ACC112 (cell line): ENCODE data around the gene LRRC27.

Source experiments
- H2AFZ ChIP-seq: fragments of 200-600 bp; sonication (generic); one replicate; pipeline ENCODE4 v1.6.0; 2017; ENCODE audit warnings: antibody characterized with exemption, low read length; ENCODE audit not compliant: unreplicated experiment
- H3K27ac ChIP-seq: fragments of 200-600 bp; sonication (generic); 2 replicates; pipeline ENCODE4 v1.5.1; 2014; ENCODE audit warnings: low read depth, mild to moderate bottlenecking, antibody characterized with exemption, low read length, moderate library complexity
- H3K27me3 ChIP-seq: fragments of 200-600 bp; sonication (generic); 2 replicates; pipeline ENCODE4 v1.6.1; 2014; ENCODE audit warnings: mild to moderate bottlenecking, antibody characterized with exemption, low read length, moderate library complexity, mixed read lengths; ENCODE audit not compliant: insufficient read depth
- H3K36me3 ChIP-seq: fragments of 200-600 bp; sonication (generic); 2 replicates; pipeline ENCODE4 v1.6.1; 2016; ENCODE audit warnings: mild to moderate bottlenecking, antibody characterized with exemption, low read length, moderate library complexity, mixed read lengths; ENCODE audit not compliant: insufficient read depth
- H3K4me1 ChIP-seq: fragments of 200-600 bp; sonication (generic); one replicate; pipeline ENCODE4 v1.6.1; 2016; ENCODE audit warnings: low read length, mixed read lengths; ENCODE audit not compliant: insufficient read depth, unreplicated experiment, control insufficient read depth
- H3K4me3 ChIP-seq: fragments of 200-600 bp; sonication (generic); 2 replicates; pipeline ENCODE4 v1.5.1; 2014; ENCODE audit warnings: mild to moderate bottlenecking, low read depth, low read length
- H3K79me2 ChIP-seq: fragments of 200-600 bp; sonication (generic); one replicate; pipeline ENCODE4 v1.6.0; 2016; ENCODE audit warnings: low read length; ENCODE audit not compliant: control insufficient read depth, unreplicated experiment, insufficient read depth

LRRC27 gene

GRCh38 chr10:132412316-132413192 lies 80.6 kb downstream of the LRRC27 start:
- Histone ChIP-seq H3K79me2 (no peaks in the 10 kb centered on the region), H3K4me1 (no peaks in the 10 kb centered on the region), H3K27me3 (no peaks in the 10 kb centered on the region), H3K36me3 (no peaks in the 10 kb centered on the region), H3K27ac (no peak overlapping the region), H3K4me3 (no peak overlapping the region), H2AFZ (no peak overlapping the region)

- no peaks in the 10 kb centered on the region for H3K27me3 ChIP-seq
- no peaks in the 10 kb centered on the region for H3K4me1 ChIP-seq
- no peak overlapping the region for H2AFZ ChIP-seq
- no peaks in the 10 kb centered on the region for H3K79me2 ChIP-seq
- H3K36me3 ChIP-seq = no peaks in the 10 kb centered on the region
- no peak overlapping the region for H3K27ac ChIP-seq
- H3K4me3 ChIP-seq = no peak overlapping the region
Measured at GRCh38 chr10:132413226-132414205, 81.5 kb downstream of the LRRC27 start.

GRCh38 chr10:132414402-132415016 lies 82.5 kb downstream of the LRRC27 start:
- no peaks in the 10 kb centered on the region for H3K36me3 ChIP-seq
- H2AFZ ChIP-seq = no peak overlapping the region
- H3K27ac ChIP-seq = no peak overlapping the region
- H3K4me1 ChIP-seq = no peaks in the 10 kb centered on the region
- no peaks in the 10 kb centered on the region for H3K79me2 ChIP-seq
- H3K4me3 ChIP-seq = no peak overlapping the region
- H3K27me3 ChIP-seq = no peaks in the 10 kb centered on the region

DNA sequence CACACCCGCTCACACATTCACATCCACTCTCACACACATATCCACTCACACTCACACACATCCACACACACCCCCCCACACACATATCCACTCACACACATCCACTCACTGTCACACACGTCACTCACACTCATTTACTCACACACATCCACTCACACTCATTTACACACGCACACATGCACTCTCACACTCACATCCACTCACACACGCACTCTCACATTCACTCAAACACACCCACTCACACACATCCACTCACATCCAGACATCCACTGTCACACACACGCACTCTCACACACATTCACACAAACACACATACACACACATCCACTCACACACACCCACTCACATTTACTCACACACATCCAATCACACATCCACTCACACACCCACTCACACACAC lies 83.3 kb downstream of the LRRC27 start:
- no peaks in the 10 kb centered on the region for H3K27me3 ChIP-seq

DNA sequence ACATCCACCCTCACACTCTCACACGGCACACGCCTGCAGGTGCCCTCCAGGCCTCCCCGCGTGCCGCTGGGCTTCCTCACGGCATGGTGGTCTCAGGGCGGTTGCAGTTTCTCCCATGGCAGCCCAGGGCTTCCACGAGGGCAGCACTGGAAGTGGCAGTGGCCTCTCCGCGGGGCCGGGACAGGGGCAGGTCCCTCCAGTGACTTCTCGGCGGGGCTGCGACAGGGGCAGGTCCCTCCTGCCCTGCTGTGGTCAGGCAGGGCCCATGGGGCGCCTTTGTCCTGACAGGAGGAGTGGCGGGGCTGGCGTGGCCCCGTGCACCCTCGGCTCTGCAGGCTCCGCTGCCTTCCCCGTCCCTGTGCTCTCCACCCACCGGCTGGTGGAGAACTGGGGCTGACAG lies 84.0 kb downstream of the LRRC27 start:
- Histone ChIP-seq H3K4me3 (no peak overlapping the region), H3K27me3 (no peaks in the 10 kb centered on the region), H2AFZ (no peak overlapping the region), H3K79me2 (no peaks in the 10 kb centered on the region), H3K27ac (no peak overlapping the region), H3K4me1 (no peaks in the 10 kb centered on the region), H3K36me3 (no peaks in the 10 kb centered on the region)

More for the DNA sequence above, 83.3 kb downstream of the LRRC27 start:
- no peak overlapping the region for H3K27ac ChIP-seq
- no peaks in the 10 kb centered on the region for H3K79me2 ChIP-seq
- H2AFZ ChIP-seq = no peak overlapping the region
- H3K4me3 ChIP-seq = no peak overlapping the region
- H3K4me1 ChIP-seq = no peaks in the 10 kb centered on the region
- H3K36me3 ChIP-seq = no peaks in the 10 kb centered on the region

- Histone ChIP-seq H2AFZ (no peak overlapping the region), H3K36me3 (no peaks in the 10 kb centered on the region), H3K27me3 (no peaks in the 10 kb centered on the region), H3K4me3 (no peak overlapping the region), H3K27ac (no peak overlapping the region), H3K4me1 (peaks cover 3% of the 10 kb centered on the region), H3K79me2 (no peaks in the 10 kb centered on the region)
Measured at GRCh38 chr10:132416566-132417256, 84.7 kb downstream of the LRRC27 start.

- Histone ChIP-seq H3K27ac (no peak overlapping the region), H3K4me1 (peaks cover 5% of the 10 kb centered on the region), H3K36me3 (no peaks in the 10 kb centered on the region)
Measured at GRCh38 chr10:132417257-132417910, 85.4 kb downstream of the LRRC27 start.

DNA sequence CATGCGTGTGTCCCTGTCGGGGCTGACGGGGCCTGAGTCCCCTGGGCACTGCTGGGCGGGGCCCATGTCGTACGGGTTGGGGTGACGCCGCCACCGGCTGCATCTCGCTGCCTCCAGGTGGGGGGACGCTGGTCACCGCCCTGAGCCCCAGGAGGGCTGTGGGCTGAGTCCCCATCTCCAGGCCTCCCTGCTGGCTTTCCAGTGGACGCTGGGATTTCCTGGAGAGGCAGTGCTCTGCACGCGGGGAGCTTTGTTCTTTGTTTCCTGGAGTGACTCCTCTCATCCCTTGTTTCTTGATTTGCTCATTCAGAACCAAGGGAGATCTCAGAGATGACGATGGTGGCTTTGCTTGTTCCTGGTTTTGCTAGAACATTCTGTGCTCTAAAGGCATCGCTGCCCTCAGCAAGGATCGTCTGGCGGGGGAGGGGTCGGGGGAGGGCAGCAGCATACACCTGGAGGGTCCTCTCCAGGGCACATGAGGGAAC lies 86.0 kb downstream of the LRRC27 start:
- H3K4me3 ChIP-seq = no peak overlapping the region
- no peak overlapping the region for H2AFZ ChIP-seq
- no peaks in the 10 kb centered on the region for H3K36me3 ChIP-seq
- no peak overlapping the region for H3K27ac ChIP-seq
- no peaks in the 10 kb centered on the region for H3K27me3 ChIP-seq
- no peaks in the 10 kb centered on the region for H3K79me2 ChIP-seq
- peaks cover 5% of the 10 kb centered on the region for H3K4me1 ChIP-seq

More at GRCh38 chr10:132417257-132417910, 85.4 kb downstream of the LRRC27 start:
- Histone ChIP-seq H3K27me3 (no peaks in the 10 kb centered on the region), H3K79me2 (no peaks in the 10 kb centered on the region), H2AFZ (no peak overlapping the region), H3K4me3 (no peak overlapping the region)

GRCh38 chr10:132418527-132419416 lies 86.8 kb downstream of the LRRC27 start:
- no peak overlapping the region for H3K4me3 ChIP-seq
- H3K27ac ChIP-seq = no peak overlapping the region
- H3K4me1 ChIP-seq = peaks cover 5% of the 10 kb centered on the region
- no peak overlapping the region for H2AFZ ChIP-seq
- H3K79me2 ChIP-seq = no peaks in the 10 kb centered on the region
- no peaks in the 10 kb centered on the region for H3K36me3 ChIP-seq
- H3K27me3 ChIP-seq = no peaks in the 10 kb centered on the region
